Activated CD8-positive, alpha-beta T cell treated with anti-CD3 and anti-CD28 coated beads for 36 hours (primary cell): ENCODE measurements around the gene RADIL. TPM values are rescaled to one million over a fixed set of nuclear protein-coding genes. Genes with fewer than 3 reads are reported as not detected.

Source experiments
- ATAC-seq: fragments of 200-7000 bp; cut with Tn5 transposase; one replicate; pipeline ENCODE4 v1.10.0; 2021; ENCODE audit warnings: mild to moderate bottlenecking, moderate library complexity
- CTCF ChIA-PET: fragments of 350-600 bp; sonication (Branson Sonifier 250); formaldehyde crosslinking; loops from one replicate; lab custom pipeline; 2021; ENCODE audit warnings: antibody characterized with exemption; lab: Charles Lee
- POLR2A ChIA-PET: fragments of 350-600 bp; sonication (Branson Sonifier 250); formaldehyde crosslinking; loops from one replicate; lab custom pipeline; 2021; ENCODE audit warnings: antibody characterized with exemption; lab: Charles Lee
- DNase-seq: peaks from one replicate; pipeline ENCODE4 v3.0.0-alpha.2; 2020
- H3K27ac Mint-ChIP-seq: one replicate; pipeline ENCODE4 v1.8.0; 2021; ENCODE audit warnings: mild to moderate bottlenecking, mixed read lengths
- H3K27me3 Mint-ChIP-seq: one replicate; pipeline ENCODE4 v1.8.0; 2021; ENCODE audit warnings: mixed read lengths
- H3K36me3 Mint-ChIP-seq: one replicate; pipeline ENCODE4 v1.8.0; 2021; ENCODE audit warnings: low read depth, mixed read lengths
- H3K4me1 Mint-ChIP-seq: one replicate; pipeline ENCODE4 v1.8.0; 2021; ENCODE audit warnings: low read depth, mixed read lengths
- H3K4me3 Mint-ChIP-seq: one replicate; pipeline ENCODE4 v1.8.0; 2021; ENCODE audit warnings: mild to moderate bottlenecking, moderate library complexity, mixed read lengths
- H3K9me3 Mint-ChIP-seq: one replicate; pipeline ENCODE4 v1.8.0; 2021; ENCODE audit warnings: mixed read lengths
- intact Hi-C: fragments of 100-400 bp; cut with micrococcal nuclease; formaldehyde crosslinking; loops from one replicate; pipeline ENCODE4 v1.10.0; 2022
- total RNA-seq, 2 experiments: library from RNA; stranded (reverse); gene quantifications; one replicate each; pipeline ENCODE4 v1.2.3, GENCODE V29; 2021
- TF ChIP-seq, protein P1 (sequence below): fragments of 200-600 bp; IDR thresholded peaks from one replicate; pipeline ENCODE4 v1.8.0; 2022; ENCODE audit warnings: antibody characterized with exemption, mild to moderate bottlenecking

The RADIL gene
- total RNA-seq, 2 experiments from 2014 or later: 0.65 to 0.77 TPM

DNA sequence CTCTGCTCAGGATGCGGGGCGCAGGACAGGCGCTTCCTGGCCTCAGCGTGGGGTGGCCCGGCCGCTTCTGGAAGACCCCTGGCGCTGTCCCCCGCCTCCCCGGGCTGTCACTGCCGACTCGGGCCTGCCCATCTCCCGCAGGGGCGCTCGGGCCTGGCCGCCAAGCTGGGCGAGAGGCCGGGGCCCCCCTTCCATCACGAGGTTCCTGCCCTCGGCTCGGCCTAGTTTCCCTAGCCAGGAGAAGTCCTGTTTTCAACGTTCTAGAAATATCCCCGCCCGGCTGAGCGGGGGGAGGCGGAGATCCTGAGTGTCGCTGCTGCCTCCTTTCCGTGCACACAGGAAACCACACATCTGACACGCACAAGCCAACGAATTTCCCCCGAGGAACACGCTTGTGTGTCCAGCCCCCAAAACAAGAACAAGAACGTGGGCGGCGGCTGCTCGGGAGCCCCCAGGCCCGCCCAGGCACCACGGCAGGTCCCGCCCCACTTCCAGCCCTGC is 74.4 kb downstream of the RADIL start:
- no peaks in the 10 kb centered on the region for H3K9me3 Mint-ChIP-seq
- H3K27me3 Mint-ChIP-seq: peaks cover 9% of the 10 kb centered on the region
- H3K4me1 Mint-ChIP-seq: peaks cover 5% of the 10 kb centered on the region
- POLR2A ChIA-PET: no interaction called here
- CTCF ChIA-PET: interaction anchor here (0.8 to 1.6 kb wide), 6 partner anchors 11 to 74 kb away, joined by 3 to 6 read pairs (median 4); partner anchors contain the start of gene RADIL
- H3K36me3 Mint-ChIP-seq: no peaks in the 10 kb centered on the region
- peak overlapping the region; percentile 54 for H3K4me3 Mint-ChIP-seq
- H3K27ac Mint-ChIP-seq: no peak overlapping the region
- peak; percentile 60 for DNase-seq
- TF ChIP-seq, protein P1, sequence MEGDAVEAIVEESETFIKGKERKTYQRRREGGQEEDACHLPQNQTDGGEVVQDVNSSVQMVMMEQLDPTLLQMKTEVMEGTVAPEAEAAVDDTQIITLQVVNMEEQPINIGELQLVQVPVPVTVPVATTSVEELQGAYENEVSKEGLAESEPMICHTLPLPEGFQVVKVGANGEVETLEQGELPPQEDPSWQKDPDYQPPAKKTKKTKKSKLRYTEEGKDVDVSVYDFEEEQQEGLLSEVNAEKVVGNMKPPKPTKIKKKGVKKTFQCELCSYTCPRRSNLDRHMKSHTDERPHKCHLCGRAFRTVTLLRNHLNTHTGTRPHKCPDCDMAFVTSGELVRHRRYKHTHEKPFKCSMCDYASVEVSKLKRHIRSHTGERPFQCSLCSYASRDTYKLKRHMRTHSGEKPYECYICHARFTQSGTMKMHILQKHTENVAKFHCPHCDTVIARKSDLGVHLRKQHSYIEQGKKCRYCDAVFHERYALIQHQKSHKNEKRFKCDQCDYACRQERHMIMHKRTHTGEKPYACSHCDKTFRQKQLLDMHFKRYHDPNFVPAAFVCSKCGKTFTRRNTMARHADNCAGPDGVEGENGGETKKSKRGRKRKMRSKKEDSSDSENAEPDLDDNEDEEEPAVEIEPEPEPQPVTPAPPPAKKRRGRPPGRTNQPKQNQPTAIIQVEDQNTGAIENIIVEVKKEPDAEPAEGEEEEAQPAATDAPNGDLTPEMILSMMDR: no peak
- ATAC-seq: peak; percentile 68
- intact Hi-C loops: no loop called here

DNA sequence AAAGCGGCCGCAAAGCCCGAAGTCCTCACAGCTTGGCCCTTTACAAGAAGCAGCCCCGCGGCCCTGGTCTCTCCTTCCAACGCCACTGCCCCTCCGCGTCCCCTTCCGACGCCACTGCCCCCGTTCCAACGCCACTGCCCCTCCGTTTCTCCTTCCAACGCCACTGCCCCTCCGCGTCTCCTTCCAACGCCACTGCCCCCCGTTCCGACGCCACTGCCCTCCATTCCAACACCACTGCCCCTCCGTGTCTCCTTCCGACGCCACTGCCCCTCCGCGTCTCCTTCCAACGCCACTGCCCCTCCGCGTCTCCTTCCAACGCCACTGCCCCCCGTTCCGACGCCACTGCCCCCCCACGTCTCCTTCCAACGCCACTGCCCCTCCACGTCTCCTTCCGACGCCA is 75.0 kb downstream of the RADIL start:
- Mint-ChIP-seq H3K4me1 (peaks cover 5% of the 10 kb centered on the region), H3K9me3 (no peaks in the 10 kb centered on the region), H3K4me3 (no peak overlapping the region), H3K27ac (no peak overlapping the region), H3K36me3 (no peaks in the 10 kb centered on the region), H3K27me3 (peaks cover 7% of the 10 kb centered on the region)
- intact Hi-C loops: no loop called here
- POLR2A ChIA-PET: no interaction called here
- CTCF ChIA-PET: interaction anchor here (0.8 to 1.6 kb wide), 3 partner anchors 10 to 17 kb away, joined by 3 to 6 read pairs (median 4); no protein-coding TSS in a partner anchor
- DNase-seq (no peak), ATAC-seq (no peak)
- TF ChIP-seq, protein P1: no peak

DNA sequence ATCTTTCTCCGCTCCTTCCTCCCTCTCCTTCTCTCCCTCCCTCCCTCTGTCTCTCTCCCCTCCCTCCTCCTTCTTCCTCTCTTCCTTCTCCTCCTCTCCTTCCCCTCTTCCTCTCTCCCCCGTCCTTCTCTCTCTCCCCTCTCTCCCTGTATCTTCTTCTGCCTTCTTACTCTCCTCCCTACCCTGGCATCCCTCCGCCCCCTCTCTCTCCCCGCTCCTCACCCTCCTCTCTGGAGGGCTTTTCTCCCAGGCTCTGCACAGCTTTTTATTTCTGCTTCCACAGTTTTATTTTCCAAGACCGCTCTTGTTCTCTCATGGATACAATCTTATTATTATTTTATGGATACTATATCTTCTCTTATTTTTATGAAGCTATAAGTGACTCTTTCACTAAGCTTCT is 75.5 kb downstream of the RADIL start:
- Mint-ChIP-seq H3K27ac (no peak overlapping the region), H3K4me1 (peaks cover 5% of the 10 kb centered on the region), H3K36me3 (no peaks in the 10 kb centered on the region), H3K4me3 (no peak overlapping the region), H3K9me3 (no peaks in the 10 kb centered on the region), H3K27me3 (peaks cover 3% of the 10 kb centered on the region)
- ChIA-PET CTCF (interaction anchor here (0.8 to 1.6 kb wide), 3 partner anchors 9 to 16 kb away, joined by 3 to 6 read pairs (median 4); no protein-coding TSS in a partner anchor), POLR2A (no interaction called here)
- TF ChIP-seq, protein P1: no peak
- no peak for ATAC-seq
- no peak for DNase-seq
- intact Hi-C loops: no loop called here

DNA sequence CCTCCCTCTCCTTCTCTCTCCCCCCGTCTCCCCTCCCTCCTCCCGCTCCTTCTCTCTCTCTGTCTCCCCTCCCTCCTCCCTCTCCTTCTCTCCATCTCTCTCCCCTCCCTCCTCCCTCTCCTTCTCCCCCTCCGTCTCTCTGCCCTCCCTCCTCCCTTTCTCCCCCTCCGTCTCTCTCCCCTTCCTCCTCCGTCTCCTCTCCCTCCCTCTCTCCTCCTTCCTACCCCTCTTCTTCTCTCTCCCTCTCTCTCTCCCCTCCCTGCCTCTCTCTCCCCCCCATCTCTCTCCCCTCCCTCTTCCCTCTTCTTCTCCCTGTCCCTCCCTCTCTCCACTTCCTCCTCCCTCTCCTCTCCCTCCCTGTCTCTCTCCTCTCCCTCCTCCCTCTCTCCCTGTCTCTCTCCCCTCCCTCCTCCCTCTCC is 75.9 kb downstream of the RADIL start:
- intact Hi-C loops: no loop called here
- peaks cover 5% of the 10 kb centered on the region for H3K4me1 Mint-ChIP-seq
- no peak overlapping the region for H3K4me3 Mint-ChIP-seq
- peaks cover under 1% of the 10 kb centered on the region for H3K27me3 Mint-ChIP-seq
- no peaks in the 10 kb centered on the region for H3K9me3 Mint-ChIP-seq
- no peak overlapping the region for H3K27ac Mint-ChIP-seq
- TF ChIP-seq, protein P1: no peak
- ChIA-PET POLR2A (no interaction called here), CTCF (interaction anchor here (0.8 to 1.4 kb wide), 2 partner anchors 9 to 16 kb away, joined by 3 to 6 read pairs; no protein-coding TSS in a partner anchor)
- DNase-seq: no peak
- no peak for ATAC-seq
- H3K36me3 Mint-ChIP-seq: no peaks in the 10 kb centered on the region

DNA sequence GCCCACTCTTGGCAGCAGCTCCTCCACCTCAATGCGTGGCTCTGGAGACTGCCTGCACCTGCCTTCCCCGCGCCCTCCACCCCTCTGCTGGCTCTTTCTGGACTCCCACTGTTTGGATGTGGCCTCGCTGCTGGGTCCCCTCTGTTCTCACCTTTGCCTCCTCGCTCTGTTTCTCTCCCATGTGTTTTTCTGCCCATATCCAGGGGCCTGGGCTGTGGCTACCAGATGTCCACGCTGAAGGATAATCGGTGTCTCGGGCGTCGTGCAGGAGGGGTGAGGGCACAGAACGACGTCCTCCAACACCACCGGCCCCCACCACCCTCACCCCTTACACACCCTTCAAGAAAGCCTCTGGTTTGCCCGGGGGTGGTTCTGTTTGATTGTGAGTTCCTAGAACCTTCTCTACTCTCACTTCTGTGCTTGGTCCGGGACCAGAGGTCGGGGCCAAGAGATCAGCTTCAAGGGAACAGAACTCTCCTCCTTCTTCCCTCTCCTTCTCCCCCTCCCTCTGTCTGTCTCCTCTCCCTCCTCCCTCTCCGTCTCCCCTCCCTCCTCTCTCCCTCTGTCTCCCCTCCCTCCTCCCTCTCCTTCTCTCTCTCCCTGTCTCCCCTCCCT is 76.4 kb downstream of the RADIL start:
- POLR2A ChIA-PET: no interaction called here
- ATAC-seq (peak; percentile 29), DNase-seq (no peak)
- no peaks in the 10 kb centered on the region for H3K27me3 Mint-ChIP-seq
- H3K27ac Mint-ChIP-seq: no peak overlapping the region
- TF ChIP-seq, protein P1: no peak
- H3K36me3 Mint-ChIP-seq: no peaks in the 10 kb centered on the region
- H3K4me3 Mint-ChIP-seq: no peak overlapping the region
- peaks cover 5% of the 10 kb centered on the region for H3K4me1 Mint-ChIP-seq
- no peaks in the 10 kb centered on the region for H3K9me3 Mint-ChIP-seq
- CTCF ChIA-PET: interaction anchor here (1.3 kb wide), 1 partner anchor 9 kb away, joined by 5 read pairs; no protein-coding TSS in a partner anchor
- intact Hi-C loops: no loop called here
